Activated B cell treated with CpG ODN at 0.5 μM for 24 hours (primary cell): ENCODE results near the gene DGKI. TPM values are rescaled to one million over a fixed set of nuclear protein-coding genes. Genes with fewer than 3 reads are reported as not detected.

Experiments
- ATAC-seq: fragments of 200-7000 bp; cut with Tn5 transposase; one replicate; pipeline ENCODE4 v1.10.0; 2021; ENCODE audit warnings: low read depth, mild to moderate bottlenecking, moderate library complexity
- CTCF ChIA-PET: fragments of 350-600 bp; sonication (Branson Sonifier 250); formaldehyde crosslinking; loops from one replicate; lab custom pipeline; 2021; ENCODE audit warnings: antibody characterized with exemption; lab: Charles Lee
- POLR2A ChIA-PET: fragments of 350-600 bp; sonication (Branson Sonifier 250); formaldehyde crosslinking; loops from one replicate; lab custom pipeline; 2021; ENCODE audit warnings: antibody characterized with exemption; lab: Charles Lee
- DNase-seq: peaks from one replicate; pipeline ENCODE4 v3.0.0; 2022
- H3K27ac Mint-ChIP-seq: one replicate; pipeline ENCODE4 v1.8.0; 2020; ENCODE audit warnings: mixed read lengths
- H3K27me3 Mint-ChIP-seq: one replicate; pipeline ENCODE4 v1.8.0; 2021; ENCODE audit warnings: mixed read lengths
- H3K36me3 Mint-ChIP-seq: one replicate; pipeline ENCODE4 v1.8.0; 2021; ENCODE audit warnings: low read depth, mixed read lengths
- H3K4me1 Mint-ChIP-seq: one replicate; pipeline ENCODE4 v1.8.0; 2021; ENCODE audit warnings: mixed read lengths
- H3K4me3 Mint-ChIP-seq: one replicate; pipeline ENCODE4 v1.8.0; 2020; ENCODE audit warnings: mild to moderate bottlenecking, mixed read lengths
- H3K9me3 Mint-ChIP-seq: one replicate; pipeline ENCODE4 v1.8.0; 2020; ENCODE audit warnings: mixed read lengths
- CTCF ChIP-seq: fragments of 200-600 bp; IDR thresholded peaks from one replicate; pipeline ENCODE4 v1.8.0; 2022; ENCODE audit warnings: antibody characterized with exemption, mild to moderate bottlenecking
- intact Hi-C: fragments of 100-400 bp; cut with micrococcal nuclease; formaldehyde crosslinking; loops from one replicate; pipeline ENCODE4 v1.15.1; 2024
- total RNA-seq: library from RNA; stranded (reverse); gene quantifications from 2 replicates; pipeline ENCODE4 v1.2.3, GENCODE V29; 2022

Gene DGKI
- total RNA-seq, 1 donor from 2014 or later: not detected

DNA sequence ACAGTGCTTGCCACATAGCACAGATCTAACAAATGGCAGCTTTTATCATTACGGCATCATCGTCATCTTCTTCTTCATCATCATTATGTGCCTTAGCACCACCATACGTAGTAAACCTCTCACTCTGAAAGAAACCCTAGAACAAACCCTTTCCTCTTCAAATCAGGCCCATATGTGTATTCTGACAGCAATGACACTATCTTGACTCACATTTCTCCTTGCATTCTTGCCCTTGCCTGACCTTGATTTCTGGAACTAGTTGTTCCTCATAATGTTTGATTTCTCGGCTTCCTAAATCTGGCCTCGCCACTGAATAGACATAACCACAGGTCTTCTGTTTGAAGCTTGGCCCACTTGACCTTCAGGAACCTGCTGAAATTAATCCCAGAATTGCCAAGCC, 115.3 kb downstream of the DGKI start:
- no peaks in the 10 kb centered on the region for H3K27me3 Mint-ChIP-seq
- no peaks in the 10 kb centered on the region for H3K4me1 Mint-ChIP-seq
- intact Hi-C loops: no loop called here
- POLR2A ChIA-PET: no interaction called here
- H3K4me3 Mint-ChIP-seq: no peak overlapping the region
- no peak for DNase-seq
- no peaks in the 10 kb centered on the region for H3K9me3 Mint-ChIP-seq
- no peak for ATAC-seq
- CTCF ChIA-PET: no interaction called here
- H3K36me3 Mint-ChIP-seq: no peaks in the 10 kb centered on the region
- H3K27ac Mint-ChIP-seq: no peak overlapping the region
- TF ChIP-seq CTCF: no peak

GRCh38 chr7:137728426-137728825, 118.3 kb downstream of the DGKI start:
- intact Hi-C loops: no loop called here
- ATAC-seq (no peak), DNase-seq (no peak)
- no peaks in the 10 kb centered on the region for H3K36me3 Mint-ChIP-seq
- no peaks in the 10 kb centered on the region for H3K4me1 Mint-ChIP-seq
- no peaks in the 10 kb centered on the region for H3K9me3 Mint-ChIP-seq
- H3K4me3 Mint-ChIP-seq: no peak overlapping the region
- no peak overlapping the region for H3K27ac Mint-ChIP-seq
- POLR2A ChIA-PET: no interaction called here
- TF ChIP-seq CTCF: no peak
- CTCF ChIA-PET: no interaction called here
- H3K27me3 Mint-ChIP-seq: peaks cover 2% of the 10 kb centered on the region

GRCh38 chr7:137727413-137727812, 119.4 kb downstream of the DGKI start:
- ChIA-PET CTCF (no interaction called here), POLR2A (no interaction called here)
- intact Hi-C loops: no loop called here
- H3K4me3 Mint-ChIP-seq: no peak overlapping the region
- no peak for TF ChIP-seq CTCF
- H3K36me3 Mint-ChIP-seq: no peaks in the 10 kb centered on the region
- H3K4me1 Mint-ChIP-seq: no peaks in the 10 kb centered on the region
- H3K27ac Mint-ChIP-seq: no peak overlapping the region
- H3K27me3 Mint-ChIP-seq: peaks cover 3% of the 10 kb centered on the region
- DNase-seq (no peak), ATAC-seq (no peak)
- H3K9me3 Mint-ChIP-seq: no peaks in the 10 kb centered on the region

DNA sequence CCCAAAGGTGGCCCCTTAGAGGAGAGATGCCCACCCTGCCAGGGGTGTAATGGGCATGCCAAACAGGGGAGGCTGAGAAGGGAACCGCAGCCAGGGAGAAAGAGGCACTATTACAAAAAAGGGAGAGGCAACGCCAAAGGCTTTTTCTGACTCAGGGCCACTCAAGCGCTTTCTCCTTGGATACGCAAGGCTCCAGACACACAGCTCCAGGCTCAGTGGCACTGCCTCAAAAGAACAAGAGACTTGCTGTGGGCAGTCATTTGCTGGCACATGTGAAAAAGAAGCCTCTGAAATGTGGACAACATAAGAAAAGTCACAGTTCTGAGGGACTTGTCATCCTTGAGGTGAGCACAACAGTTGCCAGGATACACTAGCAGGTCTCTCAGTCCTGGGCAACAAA, 128.4 kb downstream of the DGKI start:
- CTCF ChIA-PET: no interaction called here
- H3K27me3 Mint-ChIP-seq: peaks cover under 1% of the 10 kb centered on the region
- H3K36me3 Mint-ChIP-seq: no peaks in the 10 kb centered on the region
- H3K4me3 Mint-ChIP-seq: no peak overlapping the region
- no peak overlapping the region for H3K27ac Mint-ChIP-seq
- no peaks in the 10 kb centered on the region for H3K9me3 Mint-ChIP-seq
- DNase-seq (no peak), ATAC-seq (no peak)
- H3K4me1 Mint-ChIP-seq: no peaks in the 10 kb centered on the region
- POLR2A ChIA-PET: no interaction called here
- intact Hi-C loops: no loop called here
- no peak for TF ChIP-seq CTCF

GRCh38 chr7:137717811-137718271, 128.9 kb downstream of the DGKI start:
- H3K4me1 Mint-ChIP-seq: no peaks in the 10 kb centered on the region
- ChIA-PET POLR2A (no interaction called here), CTCF (no interaction called here)
- no peaks in the 10 kb centered on the region for H3K9me3 Mint-ChIP-seq
- no peaks in the 10 kb centered on the region for H3K27me3 Mint-ChIP-seq
- ATAC-seq (no peak), DNase-seq (no peak)
- no peak overlapping the region for H3K4me3 Mint-ChIP-seq
- intact Hi-C loops: no loop called here
- no peaks in the 10 kb centered on the region for H3K36me3 Mint-ChIP-seq
- H3K27ac Mint-ChIP-seq: no peak overlapping the region
- no peak for TF ChIP-seq CTCF
